ENCODE data around the gene CES2.
A peak's percentile ranks its signal among the peaks of the same experiment; 100 is the strongest.

The CES2 gene

DNA sequence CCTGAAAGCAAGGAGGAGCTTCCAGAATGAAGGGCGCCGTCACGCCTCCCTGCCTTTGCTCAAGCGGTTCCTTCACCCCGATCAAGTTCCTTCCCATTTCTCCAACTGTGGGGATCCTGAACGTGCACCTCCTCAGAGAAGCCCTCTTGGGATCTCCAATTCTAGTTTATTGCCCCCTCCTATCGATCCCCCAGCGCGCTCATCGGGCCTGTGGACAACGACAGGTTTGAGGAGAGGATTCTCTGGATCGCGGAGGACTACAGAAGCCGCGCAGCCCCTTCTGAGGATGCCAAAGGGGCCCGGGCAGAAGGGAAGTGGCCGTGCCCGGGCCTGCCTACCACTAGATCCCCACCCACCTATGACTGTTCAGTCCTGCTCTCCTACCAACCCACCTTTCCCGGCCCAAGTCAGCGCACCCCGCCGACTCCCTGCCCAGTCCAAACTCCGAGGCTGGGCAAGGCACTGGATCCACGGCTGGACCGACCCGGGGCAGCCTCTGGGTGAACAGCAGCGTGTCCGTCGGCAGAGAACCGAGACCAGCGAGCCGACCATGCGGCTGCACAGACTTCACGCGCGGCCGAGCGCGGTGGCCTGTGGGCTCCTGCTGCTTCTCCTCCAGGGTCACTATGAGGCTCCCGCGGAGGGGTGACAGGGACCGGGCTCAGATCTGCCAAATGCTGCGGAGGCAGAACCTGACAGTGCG lies 13.0 kb downstream of the CES2 start:
- Histone ChIP-seq H4K20me1 (peaks cover 0 to 44% (median 12%) of the 10 kb centered on the region in 11 experiments; a peak in 13 of 22 replicates), H3K4me2 (peak overlapping the region; percentile 71 to 99 (median 94)), H3K9ac (peak overlapping the region in 10 of 11 experiments; percentile 23 to 70 (median 50); a peak in 16 of 22 replicates), H3K27me3 (peaks cover 42 to 64% (median 59%) of the 10 kb centered on the region in 11 experiments), H3K4me3 (peak overlapping the region; percentile 47 to 69 (median 56)), H3K4me1 (peaks cover 10 to 19% (median 18%) of the 10 kb centered on the region in 10 experiments; a peak in 18 of 20 replicates), H3K36me3 (peaks cover 8 to 13% (median 9%) of the 10 kb centered on the region in 11 experiments), H3K27ac (no peak overlapping the region), H3K9me3 (replicated peaks in 1 of 11) (peaks cover 0 to 7% (median 3%) of the 10 kb centered on the region in 11 experiments; a peak in 8 of 22 replicates)
- no peak for TF ChIP-seq Cebpa-rat (IDR thresholded peaks at IDR 0.05)

DNA sequence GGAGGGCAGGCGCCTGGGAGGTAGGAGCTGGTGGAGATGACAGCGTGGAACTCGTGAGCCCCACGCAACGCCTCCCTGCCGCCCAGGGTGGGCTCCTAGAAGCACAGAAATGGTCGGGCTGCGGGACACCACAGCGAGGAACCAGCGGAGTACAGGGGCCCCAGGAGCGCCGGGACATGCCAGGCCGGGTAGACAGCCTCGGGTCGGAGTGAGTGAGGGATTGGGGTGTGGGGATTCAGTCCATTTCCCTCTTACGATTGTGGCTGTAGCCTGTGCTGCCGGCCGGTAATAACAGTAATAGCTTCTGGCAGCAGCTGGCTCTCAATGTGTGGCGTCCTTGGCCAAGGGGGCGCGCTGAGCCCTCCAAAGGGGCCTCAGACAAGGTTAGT lies 13.5 kb downstream of the CES2 start:
- H3K4me2 ChIP-seq = peak overlapping the region; percentile 71 to 99 (median 94)
- H3K4me3 ChIP-seq = peak overlapping the region; percentile 47 to 69 (median 56); a peak in 17 of 20 replicates
- H3K27me3 ChIP-seq = peaks cover 42 to 66% (median 59%) of the 10 kb centered on the region in 11 experiments
- peaks cover 10 to 19% (median 18%) of the 10 kb centered on the region in 10 experiments; a peak in 18 of 20 replicates for H3K4me1 ChIP-seq
- peaks cover 0 to 39% (median 12%) of the 10 kb centered on the region in 11 experiments; a peak in 13 of 22 replicates for H4K20me1 ChIP-seq
- peaks cover 0 to 7% (median 3%) of the 10 kb centered on the region in 11 experiments; a peak in 8 of 22 replicates for H3K9me3 ChIP-seq (replicated peaks in 1 of 11)
- peak overlapping the region in 7 of 11 experiments; percentile 47 to 70 (median 50); a peak in 8 of 22 replicates for H3K9ac ChIP-seq
- peaks cover 2 to 7% (median 3%) of the 10 kb centered on the region in 11 experiments; a peak in 21 of 22 replicates for H3K36me3 ChIP-seq
- no peak for TF ChIP-seq Cebpa-rat (IDR thresholded peaks at IDR 0.05)
- no peak overlapping the region for H3K27ac ChIP-seq

- peaks cover 0 to 7% (median 3%) of the 10 kb centered on the region in 11 experiments; a peak in 8 of 22 replicates for H3K9me3 ChIP-seq (replicated peaks in 1 of 11)
- H3K27me3 ChIP-seq = peaks cover 42 to 66% (median 59%) of the 10 kb centered on the region in 11 experiments
- peaks cover 10 to 19% (median 18%) of the 10 kb centered on the region in 10 experiments; a peak in 18 of 20 replicates for H3K4me1 ChIP-seq
- peaks cover 0 to 38% (median 12%) of the 10 kb centered on the region in 11 experiments; a peak in 12 of 22 replicates for H4K20me1 ChIP-seq
- H3K4me2 ChIP-seq = no peak overlapping the region
- no peak overlapping the region for H3K27ac ChIP-seq
- peaks cover 0 to under 1% (median 0%) of the 10 kb centered on the region in 11 experiments; a peak in 1 of 22 replicates for H3K36me3 ChIP-seq
- TF ChIP-seq Cebpa-rat (IDR thresholded peaks at IDR 0.05) = no peak
- no peak overlapping the region for H3K9ac ChIP-seq
- H3K4me3 ChIP-seq = no peak overlapping the region
Observed at GRCh38 chr16:66949472-66949871, 14.2 kb downstream of the CES2 start.

GRCh38 chr16:66950437-66950836 lies 15.1 kb downstream of the CES2 start:
- H3K27ac ChIP-seq = no peak overlapping the region
- TF ChIP-seq Cebpa-rat (IDR thresholded peaks at IDR 0.05) = no peak
- no peak overlapping the region for H3K9ac ChIP-seq
- H3K4me3 ChIP-seq = no peak overlapping the region
- peaks cover 0 to 7% (median 3%) of the 10 kb centered on the region in 11 experiments; a peak in 8 of 22 replicates for H3K9me3 ChIP-seq (replicated peaks in 1 of 11)
- H3K27me3 ChIP-seq = peaks cover 42 to 66% (median 59%) of the 10 kb centered on the region in 11 experiments
- peaks cover 0 to 33% (median 12%) of the 10 kb centered on the region in 11 experiments; a peak in 12 of 22 replicates for H4K20me1 ChIP-seq
- H3K4me2 ChIP-seq = no peak overlapping the region
- peaks cover 10 to 19% (median 18%) of the 10 kb centered on the region in 10 experiments; a peak in 18 of 20 replicates for H3K4me1 ChIP-seq
- no peaks in the 10 kb centered on the region for H3K36me3 ChIP-seq

DNA sequence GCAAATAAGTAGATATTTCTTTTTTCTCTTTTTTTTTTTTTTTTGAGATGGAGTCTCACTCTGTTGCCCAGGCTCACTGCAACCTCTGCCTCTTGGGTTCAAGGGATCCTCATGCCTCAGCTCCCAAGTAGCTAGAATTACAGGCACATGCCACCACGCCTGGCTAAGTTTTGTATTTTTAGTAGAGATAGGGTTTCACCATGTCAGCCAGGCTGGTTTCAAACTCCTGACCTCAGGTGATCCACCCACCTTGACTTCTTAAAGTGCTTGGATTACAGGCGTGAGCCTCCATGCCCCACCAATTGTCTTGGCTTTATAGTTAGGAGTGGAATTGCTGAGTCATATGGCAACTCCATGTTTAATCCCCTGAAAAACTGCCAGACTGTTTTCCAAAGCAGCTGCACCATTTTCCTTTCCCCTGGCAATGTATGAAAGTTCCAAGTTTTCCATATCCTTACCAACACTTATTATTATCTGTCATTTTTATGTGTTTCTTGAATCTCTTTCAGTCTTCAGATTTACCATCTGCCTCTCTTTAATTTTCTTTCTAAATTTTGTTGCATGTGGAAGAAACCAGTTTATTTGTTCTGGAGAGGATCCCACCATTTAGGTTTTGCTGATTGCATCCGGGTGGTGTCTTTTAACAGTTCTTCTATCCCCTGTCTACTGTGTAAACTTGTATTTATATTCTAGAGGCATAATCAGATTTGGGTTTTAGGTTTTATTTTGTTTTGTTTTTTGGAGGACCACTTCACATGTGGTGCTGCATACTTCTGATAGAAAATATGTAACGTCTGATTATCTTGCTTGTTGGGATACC lies 15.9 kb downstream of the CES2 start:
- no peak overlapping the region for H3K9ac ChIP-seq
- peaks cover 10 to 19% (median 18%) of the 10 kb centered on the region in 10 experiments; a peak in 18 of 20 replicates for H3K4me1 ChIP-seq
- TF ChIP-seq Cebpa-rat (IDR thresholded peaks at IDR 0.05) = no peak
- no peak overlapping the region for H3K4me2 ChIP-seq
- H3K27ac ChIP-seq = no peak overlapping the region
- peaks cover 42 to 66% (median 59%) of the 10 kb centered on the region in 11 experiments for H3K27me3 ChIP-seq
- H3K4me3 ChIP-seq = no peak overlapping the region
- no peaks in the 10 kb centered on the region for H3K36me3 ChIP-seq
- H3K9me3 ChIP-seq (replicated peaks in 1 of 11) = peaks cover 0 to 7% (median 3%) of the 10 kb centered on the region in 11 experiments; a peak in 8 of 22 replicates
- peaks cover 0 to 26% (median 12%) of the 10 kb centered on the region in 11 experiments; a peak in 12 of 22 replicates for H4K20me1 ChIP-seq

- no peak overlapping the region for H3K4me3 ChIP-seq
- peaks cover 0 to 18% (median 12%) of the 10 kb centered on the region in 11 experiments; a peak in 10 of 22 replicates for H4K20me1 ChIP-seq
- H3K4me2 ChIP-seq = no peak overlapping the region
- H3K4me1 ChIP-seq = peaks cover 13 to 22% (median 18%) of the 10 kb centered on the region in 10 experiments; a peak in 19 of 20 replicates
- 0 out of 22 replicates have a peak overlapping the region, but pooled peaks of 1 of the 11 experiments have one; percentile 9 for H3K9ac ChIP-seq
- H3K27me3 ChIP-seq = peaks cover 39 to 60% (median 55%) of the 10 kb centered on the region in 11 experiments
- peaks cover 0 to 7% (median 3%) of the 10 kb centered on the region in 11 experiments; a peak in 8 of 22 replicates for H3K9me3 ChIP-seq (replicated peaks in 1 of 11)
- no peak overlapping the region for H3K27ac ChIP-seq
- no peaks in the 10 kb centered on the region for H3K36me3 ChIP-seq
- TF ChIP-seq Cebpa-rat (IDR thresholded peaks at IDR 0.05) = no peak
Observed at GRCh38 chr16:66952430-66953110, 17.3 kb downstream of the CES2 start.

DNA sequence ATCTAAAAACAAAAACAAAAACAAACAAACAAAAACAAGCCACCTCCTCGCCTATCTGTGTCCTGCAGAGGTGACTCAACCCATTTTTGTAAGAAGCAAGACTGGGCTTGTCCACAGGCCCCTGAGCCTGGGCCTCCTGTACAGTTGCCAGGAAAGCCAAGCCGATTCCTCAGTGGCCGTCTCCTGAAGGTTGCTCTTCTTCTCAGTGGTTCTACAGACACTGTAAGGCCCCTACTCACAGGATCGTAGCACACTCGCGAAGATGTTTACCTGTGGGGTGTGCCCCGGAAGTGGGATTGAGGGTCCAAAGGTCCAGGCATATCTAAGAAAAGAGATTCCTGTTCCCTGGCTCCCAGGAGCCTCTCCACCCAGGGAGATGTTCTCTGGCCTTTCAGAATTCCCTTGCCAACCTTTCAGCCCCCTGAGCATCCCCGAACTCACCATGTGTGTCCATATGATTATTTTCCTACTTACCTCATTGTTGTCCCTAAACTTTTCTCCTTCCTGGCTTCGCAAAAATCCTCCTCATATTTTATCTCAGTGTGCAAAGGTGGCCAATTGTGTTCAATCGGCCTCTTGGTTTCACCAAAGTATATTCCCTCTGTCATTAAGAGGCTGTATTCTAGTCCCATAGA lies 18.3 kb downstream of the CES2 start:
- Histone ChIP-seq H3K27me3 (peaks cover 29 to 50% (median 45%) of the 10 kb centered on the region in 11 experiments), H3K4me2 (no peak overlapping the region), H3K4me3 (no peak overlapping the region), H3K9ac (no peak overlapping the region; a peak in 1 of 22 replicates), H3K4me1 (peaks cover 7 to 22% (median 19%) of the 10 kb centered on the region in 10 experiments), H3K27ac (no peak overlapping the region), H3K36me3 (no peaks in the 10 kb centered on the region), H3K9me3 (replicated peaks in 1 of 11) (peaks cover 0 to 7% (median 3%) of the 10 kb centered on the region in 11 experiments; a peak in 8 of 22 replicates), H4K20me1 (peaks cover 0 to 12% (median 4%) of the 10 kb centered on the region in 11 experiments; a peak in 9 of 22 replicates)
- TF ChIP-seq Cebpa-rat (IDR thresholded peaks at IDR 0.05) = no peak
